PC-3 (cell line): Measurements from ENCODE around the gene ASTN2.

ENCODE experiments used
- CTCF ChIP-seq: fragments of 300-600 bp; sonication (generic); conservative IDR thresholded peaks from 2 replicates; pipeline ENCODE4 v1.5.1; 2017; ENCODE audit warnings: antibody characterized with exemption, low read depth, mild to moderate bottlenecking, low read length
- EZH2 ChIP-seq: fragments of 300-600 bp; sonication (generic); IDR thresholded peaks from one replicate; pipeline ENCODE4 v1.6.1; 2017; ENCODE audit warnings: antibody characterized with exemption, mild to moderate bottlenecking, low read length; ENCODE audit not compliant: unreplicated experiment
- EZH2phosphoT487 ChIP-seq: fragments of 300-600 bp; sonication (generic); IDR thresholded peaks from 2 replicates; pipeline ENCODE4 v1.6.1; 2018; ENCODE audit warnings: mild to moderate bottlenecking, antibody characterized with exemption, low read length, borderline replicate concordance

GRCh38 chr9:116687074-116687753 lies 727.6 kb downstream of the ASTN2 start, which contains the start of gene TRIM32:
- TF ChIP-seq CTCF (no peak), EZH2 (no peak), EZH2phosphoT487 (no peak)
